GM18867 (cell line): ENCODE results near the gene SPRY4.
"Not testable (repeated sequence)": the region's sequence is repeated elsewhere in the genome, so short reads cannot be mapped to it uniquely, and the experiment has no call there.

Experiments used
- ATAC-seq: cut with Tn5 transposase; IDR thresholded peaks from one replicate; pipeline ENCODE4 v1.9.1; 2021; ENCODE audit warnings: mild to moderate bottlenecking, moderate library complexity; ENCODE audit not compliant: unreplicated experiment

SPRY4 gene

GRCh38 chr5:142264084-142264483 lies 60.7 kb downstream of the SPRY4 start:
- not testable (repeated sequence) for ATAC-seq

GRCh38 chr5:142263346-142263745 lies 61.5 kb downstream of the SPRY4 start:
- no peak for ATAC-seq

- ATAC-seq = no peak
Measured at GRCh38 chr5:142262683-142263082, 62.1 kb downstream of the SPRY4 start.
